ENCODE measurements around the gene PLB1.

DNA sequence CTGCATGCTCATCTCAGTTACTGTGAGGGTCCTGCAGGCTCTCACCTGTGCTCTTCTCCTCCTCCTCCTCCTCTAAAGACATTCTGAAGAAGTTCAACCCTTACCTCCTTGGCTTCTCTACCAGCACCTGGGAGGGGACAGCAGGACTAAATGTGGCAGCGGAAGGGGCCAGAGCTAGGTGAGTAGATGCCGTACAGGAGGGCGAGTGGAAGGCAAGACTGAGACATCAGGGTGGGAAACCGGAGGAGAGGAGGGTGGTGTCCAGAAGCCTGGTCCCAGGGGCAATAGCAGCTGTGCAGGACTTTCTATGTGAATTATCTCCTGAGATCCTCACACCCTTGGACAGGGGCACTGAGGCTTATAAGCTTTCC is 124.9 kb downstream of the PLB1 start:
- TF ChIP-seq, protein P1, sequence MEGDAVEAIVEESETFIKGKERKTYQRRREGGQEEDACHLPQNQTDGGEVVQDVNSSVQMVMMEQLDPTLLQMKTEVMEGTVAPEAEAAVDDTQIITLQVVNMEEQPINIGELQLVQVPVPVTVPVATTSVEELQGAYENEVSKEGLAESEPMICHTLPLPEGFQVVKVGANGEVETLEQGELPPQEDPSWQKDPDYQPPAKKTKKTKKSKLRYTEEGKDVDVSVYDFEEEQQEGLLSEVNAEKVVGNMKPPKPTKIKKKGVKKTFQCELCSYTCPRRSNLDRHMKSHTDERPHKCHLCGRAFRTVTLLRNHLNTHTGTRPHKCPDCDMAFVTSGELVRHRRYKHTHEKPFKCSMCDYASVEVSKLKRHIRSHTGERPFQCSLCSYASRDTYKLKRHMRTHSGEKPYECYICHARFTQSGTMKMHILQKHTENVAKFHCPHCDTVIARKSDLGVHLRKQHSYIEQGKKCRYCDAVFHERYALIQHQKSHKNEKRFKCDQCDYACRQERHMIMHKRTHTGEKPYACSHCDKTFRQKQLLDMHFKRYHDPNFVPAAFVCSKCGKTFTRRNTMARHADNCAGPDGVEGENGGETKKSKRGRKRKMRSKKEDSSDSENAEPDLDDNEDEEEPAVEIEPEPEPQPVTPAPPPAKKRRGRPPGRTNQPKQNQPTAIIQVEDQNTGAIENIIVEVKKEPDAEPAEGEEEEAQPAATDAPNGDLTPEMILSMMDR (IDR thresholded peaks at IDR 0.05) = no peak
- TF ChIP-seq POLR2A (IDR thresholded peaks at IDR 0.05) = no peak
